AG04450 (cell line): ENCODE data around the gene PLEKHA6. TPM values are rescaled to one million over a fixed set of nuclear protein-coding genes. Genes with fewer than 3 reads are reported as not detected.

Experiments used
- CTCF ChIA-PET: fragments of 300-600, 350-600 bp; formaldehyde crosslinking; extraction: SDS; loops from one replicate; lab custom pipeline; 2022; ENCODE audit warnings: antibody characterized with exemption, inconsistent platforms; lab: Charles Lee
- POLR2A ChIA-PET: fragments of 350-600 bp; formaldehyde crosslinking; extraction: SDS; loops from one replicate; lab custom pipeline; 2021; ENCODE audit warnings: antibody characterized with exemption, inconsistent platforms; lab: Yijun Ruan, JAX
- DNase-seq: peaks from one replicate; pipeline ENCODE4 v3.0.0-alpha.2; 2011; ENCODE audit warnings: low read depth, low spot score
- H3K27ac ChIP-seq: one replicate; pipeline ENCODE4 v1.5.1; 2012; ENCODE audit warnings: low read depth, low read length, control low read depth
- H3K27me3 ChIP-seq: one replicate; pipeline ENCODE4 v1.6.0; 2012; ENCODE audit warnings: low read length; ENCODE audit not compliant: control insufficient read depth, insufficient read depth
- H3K4me3 ChIP-seq: 2 replicates; pipeline ENCODE4 v1.5.1; 2011; ENCODE audit warnings: mild to moderate bottlenecking, low read depth, low read length, control low read depth
- H3K9me3 ChIP-seq: 2 replicates; pipeline ENCODE4 v1.5.1; 2012; ENCODE audit warnings: low read length; ENCODE audit not compliant: control insufficient read depth, insufficient read depth
- polyA plus RNA-seq: library from polyadenylated mRNA; depleted of rRNA; stranded (reverse); fragments of >200 nt; gene quantifications from 2 replicates; pipeline ENCODE4 v1.2.3, GENCODE V29; 2011
- TF ChIP-seq, protein P1 (sequence below): IDR thresholded peaks from 2 replicates; pipeline ENCODE4 v1.5.1; 2011; ENCODE audit warnings: low read depth, low read length, control low read depth, inconsistent platforms

Gene PLEKHA6
- polyA plus RNA-seq, 1 experiment, result 6.8 TPM

DNA sequence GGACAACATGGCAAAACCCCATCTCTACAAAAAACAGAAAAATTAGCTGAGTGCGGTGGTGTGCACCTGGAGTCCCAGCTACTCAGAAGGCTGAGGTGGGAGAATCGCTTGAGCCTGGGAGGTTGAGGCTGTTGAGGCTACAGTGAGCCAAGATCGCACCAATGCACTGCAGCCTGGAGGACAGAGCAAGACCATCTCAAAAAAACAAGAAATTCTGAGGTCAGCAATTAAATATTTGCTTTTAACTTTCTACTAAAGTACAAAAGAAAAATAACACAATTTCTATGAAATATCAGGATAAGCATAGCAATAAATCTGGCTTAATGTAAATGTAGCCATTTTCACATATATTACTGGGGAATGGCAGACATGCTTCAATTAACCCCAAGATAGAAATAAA lies 42.0 kb upstream of the PLEKHA6 start:
- CTCF ChIA-PET, result interaction anchor here (1.9 kb wide), 1 partner anchor 38 kb away, joined by 9 read pairs; no protein-coding TSS in a partner anchor
- TF ChIP-seq, protein P1, sequence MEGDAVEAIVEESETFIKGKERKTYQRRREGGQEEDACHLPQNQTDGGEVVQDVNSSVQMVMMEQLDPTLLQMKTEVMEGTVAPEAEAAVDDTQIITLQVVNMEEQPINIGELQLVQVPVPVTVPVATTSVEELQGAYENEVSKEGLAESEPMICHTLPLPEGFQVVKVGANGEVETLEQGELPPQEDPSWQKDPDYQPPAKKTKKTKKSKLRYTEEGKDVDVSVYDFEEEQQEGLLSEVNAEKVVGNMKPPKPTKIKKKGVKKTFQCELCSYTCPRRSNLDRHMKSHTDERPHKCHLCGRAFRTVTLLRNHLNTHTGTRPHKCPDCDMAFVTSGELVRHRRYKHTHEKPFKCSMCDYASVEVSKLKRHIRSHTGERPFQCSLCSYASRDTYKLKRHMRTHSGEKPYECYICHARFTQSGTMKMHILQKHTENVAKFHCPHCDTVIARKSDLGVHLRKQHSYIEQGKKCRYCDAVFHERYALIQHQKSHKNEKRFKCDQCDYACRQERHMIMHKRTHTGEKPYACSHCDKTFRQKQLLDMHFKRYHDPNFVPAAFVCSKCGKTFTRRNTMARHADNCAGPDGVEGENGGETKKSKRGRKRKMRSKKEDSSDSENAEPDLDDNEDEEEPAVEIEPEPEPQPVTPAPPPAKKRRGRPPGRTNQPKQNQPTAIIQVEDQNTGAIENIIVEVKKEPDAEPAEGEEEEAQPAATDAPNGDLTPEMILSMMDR, result no peak
- Histone ChIP-seq H3K4me3 (no peak overlapping the region), H3K27ac (no peak overlapping the region), H3K9me3 (no peaks in the 10 kb centered on the region), H3K27me3 (no peaks in the 10 kb centered on the region)
- DNase-seq, result no peak
- POLR2A ChIA-PET, result no interaction called here

DNA sequence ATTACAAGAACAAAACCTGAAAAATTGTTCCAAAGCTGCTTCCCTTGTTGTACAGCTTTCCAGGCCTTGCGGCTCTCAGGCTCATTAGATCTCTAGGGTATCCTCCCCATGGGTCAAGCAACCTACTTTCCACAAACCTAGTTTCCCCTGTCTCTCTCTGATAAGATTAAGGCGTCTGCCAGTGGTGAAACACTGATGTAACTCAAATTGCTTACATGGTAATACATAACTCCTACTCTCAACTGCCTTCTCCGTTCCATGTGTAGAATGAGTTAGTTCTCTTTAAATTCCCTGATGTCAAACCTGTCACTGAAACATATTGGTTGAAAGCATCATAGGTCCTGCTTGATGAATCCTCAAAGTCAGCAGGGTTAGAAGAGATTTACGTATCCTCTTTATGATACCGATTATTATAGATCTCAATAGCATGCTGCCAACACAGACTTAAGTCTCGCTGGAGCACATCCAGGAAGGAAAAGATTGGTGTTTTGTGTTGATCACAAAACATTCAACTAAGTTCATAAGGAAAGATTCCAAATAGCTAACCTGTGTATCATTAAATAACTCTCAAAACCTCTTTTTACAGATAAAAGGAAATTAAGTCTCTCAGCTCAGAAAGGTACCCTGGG lies 41.3 kb upstream of the PLEKHA6 start:
- POLR2A ChIA-PET, result interaction anchor here (0.7 kb wide), 1 partner anchor 358 kb away, joined by 9 read pairs; no protein-coding TSS in a partner anchor
- CTCF ChIA-PET, result interaction anchor here (1.5 to 4.1 kb wide), 3 partner anchors 37 to 238 kb away, joined by 9 to 42 read pairs (median 10); partner anchors contain the start of gene GOLT1A
- no peaks in the 10 kb centered on the region for H3K9me3 ChIP-seq

DNA sequence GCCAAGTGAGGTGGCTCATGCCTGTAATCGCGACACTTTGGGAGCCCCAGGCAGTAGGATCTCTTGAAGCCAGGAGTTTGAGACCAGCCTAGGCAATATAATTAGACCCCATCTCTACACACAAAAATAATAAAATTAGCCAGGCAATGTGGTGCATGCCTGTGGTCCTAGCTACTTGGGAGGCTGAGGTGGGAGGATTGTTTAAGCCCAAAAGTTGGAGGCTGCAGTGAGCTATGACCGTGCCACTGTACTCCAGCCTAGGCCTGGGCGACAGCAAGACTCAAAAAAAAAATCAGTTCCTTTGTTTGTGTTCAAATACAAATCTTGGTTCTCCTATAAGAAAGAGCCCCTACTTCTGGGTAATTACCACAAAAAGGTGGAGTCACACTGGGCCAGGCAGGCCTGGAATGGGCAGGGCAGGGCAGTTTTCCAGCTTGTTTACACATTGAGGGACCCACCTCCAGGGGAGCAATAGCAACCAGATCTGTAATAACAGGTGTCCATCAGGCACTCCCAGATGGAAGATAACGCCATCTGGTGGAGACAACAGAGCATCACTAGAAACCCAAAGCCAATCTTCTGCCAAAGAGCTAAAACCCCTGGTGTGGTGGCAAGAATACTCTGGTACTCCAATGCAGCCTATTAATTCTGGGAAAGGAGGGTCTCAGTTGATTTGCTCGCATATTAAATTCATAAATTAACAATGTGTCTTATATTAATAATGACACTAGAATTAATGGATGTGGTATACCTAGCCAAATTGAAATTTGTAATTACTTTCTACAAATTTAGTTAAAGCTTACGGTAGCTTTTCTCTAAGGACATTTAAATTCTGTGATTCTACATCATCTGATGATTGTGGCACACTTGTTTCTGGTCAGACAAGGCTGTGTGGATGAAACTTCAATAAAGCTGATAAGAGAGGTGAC lies 38.7 kb upstream of the PLEKHA6 start:
- DNase-seq, result no peak
- ChIA-PET CTCF (interaction anchor here (0.5 to 5.6 kb wide), 65 partner anchors 9 to 544 kb away, joined by 3 to 122 read pairs (median 6); partner anchors contain the start of genes ETNK2, GOLT1A, PIK3C2B and PLEKHA6), POLR2A (interaction anchor here (1.1 kb wide), 1 partner anchor 40 kb away, joined by 3 read pairs; no protein-coding TSS in a partner anchor)
- Histone ChIP-seq H3K27me3 (no peaks in the 10 kb centered on the region), H3K4me3 (no peak overlapping the region), H3K9me3 (no peaks in the 10 kb centered on the region), H3K27ac (no peak overlapping the region)
- TF ChIP-seq, protein P1, result peak; percentile 85

More for the DNA sequence above, 41.3 kb upstream of the PLEKHA6 start:
- no peaks in the 10 kb centered on the region for H3K27me3 ChIP-seq
- H3K4me3 ChIP-seq, result no peak overlapping the region
- TF ChIP-seq, protein P1, result no peak
- no peak overlapping the region for H3K27ac ChIP-seq
- no peak for DNase-seq

DNA sequence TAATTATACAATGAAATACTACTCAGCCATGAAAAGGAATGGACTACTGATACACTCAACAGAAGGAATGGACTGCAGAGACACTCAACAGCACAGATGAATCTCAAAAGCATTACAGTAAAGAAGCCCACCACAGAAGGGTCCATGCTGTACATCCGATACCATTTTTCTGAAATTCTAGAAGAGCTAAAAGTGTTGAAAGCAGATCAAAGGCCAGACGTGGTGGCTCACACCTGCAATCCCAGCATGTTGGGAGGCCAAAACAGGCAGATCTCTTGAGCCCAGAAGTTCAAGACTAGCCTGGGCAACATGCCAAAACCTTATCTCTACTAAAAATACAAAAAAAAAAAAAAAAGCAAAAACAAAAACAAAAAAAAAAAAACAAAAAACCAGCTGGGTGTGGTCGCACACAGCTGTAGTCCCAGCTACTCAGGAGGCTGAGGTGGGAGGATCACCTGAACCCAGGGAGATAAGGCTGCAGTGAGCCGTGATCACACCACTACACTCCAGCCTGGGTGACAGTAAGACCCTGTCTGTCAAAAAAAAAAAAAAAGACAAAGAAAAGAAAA lies 36.4 kb upstream of the PLEKHA6 start:
- DNase-seq, result no peak
- Histone ChIP-seq H3K27me3 (no peaks in the 10 kb centered on the region), H3K27ac (no peak overlapping the region), H3K9me3 (no peaks in the 10 kb centered on the region), H3K4me3 (no peak overlapping the region)
- CTCF ChIA-PET, result interaction anchor here (0.6 to 5.6 kb wide), 8 partner anchors 35 to 230 kb away, joined by 3 to 122 read pairs (median 16); partner anchors contain the start of genes GOLT1A, PLEKHA6 and REN
- TF ChIP-seq, protein P1, result no peak
- POLR2A ChIA-PET, result interaction anchor here (0.6 kb wide), 1 partner anchor 526 kb away, joined by 3 read pairs; no protein-coding TSS in a partner anchor
